ENCODE data around the gene MMADHC. TPM values are rescaled to one million over a fixed set of nuclear protein-coding genes. Genes with fewer than 3 reads are reported as not detected.

MMADHC gene
- total and polyA plus RNA-seq, 2 donors (not counting 1 experiment from before 2014, with no cell fraction given) = 26.8 to 55.9 TPM

- Histone ChIP-seq H3K4me3 (ENCODE audit: control extremely low read depth in 1 of 5, extremely low read depth in 1 of 5, insufficient read depth in 1 of 5, low read depth in 2 of 5, low read length in 4 of 5) (no peak overlapping the region), H4K20me1 (ENCODE audit: control insufficient read depth, insufficient read depth, low read length, poor library complexity, severe bottlenecking) (no peaks in the 10 kb centered on the region), H3K27ac (ENCODE audit: low read length in 2 of 2) (no peak overlapping the region), H3K27me3 (replicated peaks in 1 of 4; ENCODE audit: control extremely low read depth in 1 of 4, control insufficient read depth in 3 of 4, insufficient read depth in 4 of 4, low read length in 3 of 4) (peaks cover 0 to 4% (median 0%) of the 10 kb centered on the region in 4 experiments), H2AFZ (ENCODE audit: insufficient read depth, low read depth, low read length, poor library complexity, severe bottlenecking) (no peak overlapping the region), H3K9me3 (ENCODE audit: control extremely low read depth in 1 of 3, control insufficient read depth in 2 of 3, insufficient read depth in 1 of 3, low read length in 2 of 3) (no peaks in the 10 kb centered on the region), H3K36me3 (replicated peaks in 1 of 2; ENCODE audit: control extremely low read depth in 1 of 2, control insufficient read depth in 1 of 2, extremely low read depth in 1 of 2, insufficient read depth in 2 of 2, low read length in 1 of 2) (no peaks in the 10 kb centered on the region), H3K4me2 (replicated peaks; ENCODE audit: low read depth, low read length, poor library complexity, severe bottlenecking) (no peak overlapping the region), H3K79me2 (ENCODE audit: control insufficient read depth, insufficient read depth, low read length) (no peaks in the 10 kb centered on the region), H3K9ac (ENCODE audit: low read length) (no peak overlapping the region), H3K4me1 (ENCODE audit: control insufficient read depth in 2 of 2, insufficient read depth in 2 of 2, low read length in 2 of 2) (no peaks in the 10 kb centered on the region)
- Mint-ChIP-seq H3K4me1 (no peaks in the 10 kb centered on the region), H3K9me3 (ENCODE audit: insufficient read depth) (no peaks in the 10 kb centered on the region), H3K27ac (no peak overlapping the region), H3K27me3 (peaks cover 28% of the 10 kb centered on the region), H3K4me3 (no peak overlapping the region)
- ChIA-PET CTCF (no interaction called here), POLR2A (no interaction called here)
- intact Hi-C loops (cut with micrococcal nuclease) = no loop called here
- no peak for TF ChIP-seq EZH2 (IDR thresholded peaks at IDR 0.05; ENCODE audit: borderline replicate concordance, insufficient read depth, low read depth, low read length, poor library complexity, severe bottlenecking)
- TF ChIP-seq, protein P1, sequence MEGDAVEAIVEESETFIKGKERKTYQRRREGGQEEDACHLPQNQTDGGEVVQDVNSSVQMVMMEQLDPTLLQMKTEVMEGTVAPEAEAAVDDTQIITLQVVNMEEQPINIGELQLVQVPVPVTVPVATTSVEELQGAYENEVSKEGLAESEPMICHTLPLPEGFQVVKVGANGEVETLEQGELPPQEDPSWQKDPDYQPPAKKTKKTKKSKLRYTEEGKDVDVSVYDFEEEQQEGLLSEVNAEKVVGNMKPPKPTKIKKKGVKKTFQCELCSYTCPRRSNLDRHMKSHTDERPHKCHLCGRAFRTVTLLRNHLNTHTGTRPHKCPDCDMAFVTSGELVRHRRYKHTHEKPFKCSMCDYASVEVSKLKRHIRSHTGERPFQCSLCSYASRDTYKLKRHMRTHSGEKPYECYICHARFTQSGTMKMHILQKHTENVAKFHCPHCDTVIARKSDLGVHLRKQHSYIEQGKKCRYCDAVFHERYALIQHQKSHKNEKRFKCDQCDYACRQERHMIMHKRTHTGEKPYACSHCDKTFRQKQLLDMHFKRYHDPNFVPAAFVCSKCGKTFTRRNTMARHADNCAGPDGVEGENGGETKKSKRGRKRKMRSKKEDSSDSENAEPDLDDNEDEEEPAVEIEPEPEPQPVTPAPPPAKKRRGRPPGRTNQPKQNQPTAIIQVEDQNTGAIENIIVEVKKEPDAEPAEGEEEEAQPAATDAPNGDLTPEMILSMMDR (IDR thresholded peaks at IDR 0.05) = no peak
- no peak for ATAC-seq (ENCODE audit: low read depth)
- no peak for DNase-seq
Measured at GRCh38 chr2:149617476-149617875, 29.9 kb upstream of the MMADHC start.

DNA sequence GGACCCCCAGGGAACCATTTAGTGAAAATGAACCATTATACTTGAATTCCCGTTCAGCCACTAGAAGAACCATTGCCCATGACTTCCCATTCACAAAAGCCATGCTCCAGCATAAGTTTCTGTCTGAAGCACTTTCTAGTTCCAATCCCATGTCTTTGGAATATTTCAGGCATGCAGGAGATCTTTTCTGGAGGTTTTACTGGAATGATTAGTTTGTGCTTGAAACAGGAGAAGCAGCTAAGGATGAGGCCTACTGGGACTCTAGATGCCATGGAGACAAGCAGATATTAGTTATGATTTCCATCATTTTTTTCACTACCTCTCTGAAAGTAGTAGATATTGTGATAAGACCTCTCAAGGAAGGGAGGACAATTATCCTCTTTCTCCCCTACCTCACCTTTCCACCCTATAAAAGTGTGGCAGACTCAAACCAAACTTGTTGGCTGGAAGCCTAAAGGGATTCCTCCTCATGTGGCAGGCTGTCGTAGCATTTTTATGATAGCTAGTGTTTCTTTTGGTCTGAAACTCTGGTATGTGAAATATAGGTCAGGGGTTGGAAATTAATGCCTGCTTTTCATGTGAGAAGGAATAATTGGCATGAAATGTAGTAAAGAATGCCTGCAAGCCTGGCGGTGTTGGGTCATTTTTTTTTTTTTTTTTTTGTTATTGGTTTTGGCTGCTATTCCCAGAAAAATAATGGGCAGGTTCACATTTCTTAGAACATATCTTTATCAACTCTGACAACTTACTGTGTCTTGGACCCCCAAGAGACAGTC, 29.3 kb upstream of the MMADHC start:
- peaks cover 0 to 4% (median 0%) of the 10 kb centered on the region in 4 experiments for H3K27me3 ChIP-seq (replicated peaks in 1 of 4; ENCODE audit: control extremely low read depth in 1 of 4, control insufficient read depth in 3 of 4, insufficient read depth in 4 of 4, low read length in 3 of 4)
- Mint-ChIP-seq H3K27me3 (peaks cover 34% of the 10 kb centered on the region), H3K27ac (no peak overlapping the region), H3K4me1 (no peaks in the 10 kb centered on the region), H3K9me3 (ENCODE audit: insufficient read depth) (no peaks in the 10 kb centered on the region), H3K4me3 (no peak overlapping the region)
- TF ChIP-seq, protein P1 (IDR thresholded peaks at IDR 0.05) = no peak
- no peak for TF ChIP-seq EZH2 (IDR thresholded peaks at IDR 0.05; ENCODE audit: borderline replicate concordance, insufficient read depth, low read depth, low read length, poor library complexity, severe bottlenecking)
- H3K27ac ChIP-seq (ENCODE audit: low read length in 2 of 2) = no peak overlapping the region
- no peaks in the 10 kb centered on the region for H3K9me3 ChIP-seq (ENCODE audit: control extremely low read depth in 1 of 3, control insufficient read depth in 2 of 3, insufficient read depth in 1 of 3, low read length in 2 of 3)
- WGBS (ENCODE audit: insufficient coverage) = 86% methylated on average over 1 of the region's 3 CpGs
- ChIA-PET POLR2A (no interaction called here), CTCF (no interaction called here)
- no peak overlapping the region for H3K4me2 ChIP-seq (replicated peaks; ENCODE audit: low read depth, low read length, poor library complexity, severe bottlenecking)
- H3K9ac ChIP-seq (ENCODE audit: low read length) = no peak overlapping the region
- no peak overlapping the region for H3K4me3 ChIP-seq (ENCODE audit: control extremely low read depth in 1 of 5, extremely low read depth in 1 of 5, insufficient read depth in 1 of 5, low read depth in 2 of 5, low read length in 4 of 5)
- DNase-seq (no peak), ATAC-seq (ENCODE audit: low read depth) (no peak)
- intact Hi-C loops (cut with micrococcal nuclease) = no loop called here
- H3K36me3 ChIP-seq (replicated peaks in 1 of 2; ENCODE audit: control extremely low read depth in 1 of 2, control insufficient read depth in 1 of 2, extremely low read depth in 1 of 2, insufficient read depth in 2 of 2, low read length in 1 of 2) = no peaks in the 10 kb centered on the region
- no peaks in the 10 kb centered on the region for H3K79me2 ChIP-seq (ENCODE audit: control insufficient read depth, insufficient read depth, low read length)
- H3K4me1 ChIP-seq (ENCODE audit: control insufficient read depth in 2 of 2, insufficient read depth in 2 of 2, low read length in 2 of 2) = no peaks in the 10 kb centered on the region
- no peaks in the 10 kb centered on the region for H4K20me1 ChIP-seq (ENCODE audit: control insufficient read depth, insufficient read depth, low read length, poor library complexity, severe bottlenecking)
- H2AFZ ChIP-seq (ENCODE audit: insufficient read depth, low read depth, low read length, poor library complexity, severe bottlenecking) = no peak overlapping the region

Data from B cell (primary cell).